Erythroblast (primary cell): ENCODE measurements around the gene RET.

Source experiments
- GATA1 ChIP-seq: IDR thresholded peaks from 2 replicates; pipeline ENCODE4 v1.6.1; 2011; ENCODE audit warnings: low read depth, mild to moderate bottlenecking, control low read depth, low read length, moderate library complexity
- POLR2A ChIP-seq: IDR thresholded peaks from 2 replicates; pipeline ENCODE4 v1.6.1; 2011; ENCODE audit warnings: mild to moderate bottlenecking, low read length

- TF ChIP-seq POLR2A: no peak
- TF ChIP-seq GATA1: no peak
Measured at GRCh38 chr10:43126759-43127424, 50.0 kb downstream of the RET start.
